GM13977 (cell line): ENCODE data around the gene SHB.

Source experiments
- DNase-seq: peaks from one replicate; pipeline ENCODE4 v3.0.0; 2012; ENCODE audit warnings: low spot score
- in situ Hi-C: fragments of 300-500 bp; cut with MboI; formaldehyde crosslinking; loops from one replicate; pipeline ENCODE4 v1.12.0; 2022; ENCODE audit warnings: low sequenced_read_pairs, low pct_unique_long_range_greater_than_20kb, mixed read lengths, inconsistent platforms; ENCODE audit not compliant: unreplicated experiment
- TF ChIP-seq, protein P1 (sequence below): IDR thresholded peaks from 2 replicates; pipeline ENCODE4 v1.5.1; 2012; ENCODE audit warnings: mild to moderate bottlenecking, control low read depth; ENCODE audit not compliant: insufficient read depth; ENCODE audit errors: extremely low read depth, missing control alignments

The SHB gene

DNA sequence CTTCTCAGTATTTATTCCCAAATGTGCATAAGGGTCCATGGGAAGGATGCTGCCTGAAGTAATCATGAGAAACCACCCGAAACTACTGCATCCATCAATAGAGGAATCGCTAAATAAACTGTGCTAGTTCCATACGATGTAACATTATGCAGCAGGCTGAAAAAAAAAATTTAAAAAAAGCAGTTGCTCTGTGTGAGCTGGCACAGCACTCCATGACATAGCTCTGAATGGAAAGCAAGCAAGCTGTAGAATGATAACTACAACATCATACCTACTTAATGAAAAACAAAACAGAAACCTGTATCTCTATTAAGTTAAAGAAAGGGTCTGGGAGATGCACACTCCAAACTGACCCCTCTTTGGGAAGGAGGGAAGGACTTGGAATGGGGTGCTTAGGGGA lies 49.3 kb downstream of the SHB start:
- in situ Hi-C loops, result no loop called here
- TF ChIP-seq, protein P1, sequence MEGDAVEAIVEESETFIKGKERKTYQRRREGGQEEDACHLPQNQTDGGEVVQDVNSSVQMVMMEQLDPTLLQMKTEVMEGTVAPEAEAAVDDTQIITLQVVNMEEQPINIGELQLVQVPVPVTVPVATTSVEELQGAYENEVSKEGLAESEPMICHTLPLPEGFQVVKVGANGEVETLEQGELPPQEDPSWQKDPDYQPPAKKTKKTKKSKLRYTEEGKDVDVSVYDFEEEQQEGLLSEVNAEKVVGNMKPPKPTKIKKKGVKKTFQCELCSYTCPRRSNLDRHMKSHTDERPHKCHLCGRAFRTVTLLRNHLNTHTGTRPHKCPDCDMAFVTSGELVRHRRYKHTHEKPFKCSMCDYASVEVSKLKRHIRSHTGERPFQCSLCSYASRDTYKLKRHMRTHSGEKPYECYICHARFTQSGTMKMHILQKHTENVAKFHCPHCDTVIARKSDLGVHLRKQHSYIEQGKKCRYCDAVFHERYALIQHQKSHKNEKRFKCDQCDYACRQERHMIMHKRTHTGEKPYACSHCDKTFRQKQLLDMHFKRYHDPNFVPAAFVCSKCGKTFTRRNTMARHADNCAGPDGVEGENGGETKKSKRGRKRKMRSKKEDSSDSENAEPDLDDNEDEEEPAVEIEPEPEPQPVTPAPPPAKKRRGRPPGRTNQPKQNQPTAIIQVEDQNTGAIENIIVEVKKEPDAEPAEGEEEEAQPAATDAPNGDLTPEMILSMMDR, result no peak
- DNase-seq, result no peak

DNA sequence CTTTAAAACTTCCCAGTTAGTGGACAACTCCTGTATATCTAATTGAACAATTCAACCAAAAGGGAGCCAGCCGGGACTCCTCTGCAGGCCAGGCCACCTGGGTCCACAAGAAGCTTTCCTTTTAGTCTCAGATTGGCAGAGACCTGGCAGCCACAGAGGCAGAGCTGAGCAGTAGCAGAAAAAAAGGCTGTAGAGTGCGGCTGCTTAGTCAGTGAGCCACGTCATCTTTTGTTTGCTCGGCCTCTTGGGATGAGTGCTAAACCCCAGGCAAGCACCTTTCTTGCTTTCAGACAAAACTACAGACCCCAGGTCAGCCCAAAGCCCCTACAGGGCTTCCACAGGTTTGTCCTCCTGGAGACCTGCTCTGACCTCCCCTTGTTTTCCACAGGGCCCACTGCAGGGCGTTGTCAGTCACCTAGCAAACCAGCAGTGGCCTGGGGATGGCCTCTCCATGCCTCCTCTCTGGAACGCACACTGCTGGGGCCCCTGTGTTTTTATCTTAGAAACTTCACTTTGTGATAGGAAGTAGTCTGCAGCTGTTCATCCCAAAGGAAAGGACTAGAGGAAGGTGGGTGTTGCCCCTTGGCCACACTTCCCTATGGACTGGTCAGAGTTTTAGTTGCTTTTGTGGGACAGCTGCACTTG lies 49.9 kb downstream of the SHB start:
- no peak for DNase-seq
- TF ChIP-seq, protein P1, result no peak
- in situ Hi-C loops, result no loop called here

DNA sequence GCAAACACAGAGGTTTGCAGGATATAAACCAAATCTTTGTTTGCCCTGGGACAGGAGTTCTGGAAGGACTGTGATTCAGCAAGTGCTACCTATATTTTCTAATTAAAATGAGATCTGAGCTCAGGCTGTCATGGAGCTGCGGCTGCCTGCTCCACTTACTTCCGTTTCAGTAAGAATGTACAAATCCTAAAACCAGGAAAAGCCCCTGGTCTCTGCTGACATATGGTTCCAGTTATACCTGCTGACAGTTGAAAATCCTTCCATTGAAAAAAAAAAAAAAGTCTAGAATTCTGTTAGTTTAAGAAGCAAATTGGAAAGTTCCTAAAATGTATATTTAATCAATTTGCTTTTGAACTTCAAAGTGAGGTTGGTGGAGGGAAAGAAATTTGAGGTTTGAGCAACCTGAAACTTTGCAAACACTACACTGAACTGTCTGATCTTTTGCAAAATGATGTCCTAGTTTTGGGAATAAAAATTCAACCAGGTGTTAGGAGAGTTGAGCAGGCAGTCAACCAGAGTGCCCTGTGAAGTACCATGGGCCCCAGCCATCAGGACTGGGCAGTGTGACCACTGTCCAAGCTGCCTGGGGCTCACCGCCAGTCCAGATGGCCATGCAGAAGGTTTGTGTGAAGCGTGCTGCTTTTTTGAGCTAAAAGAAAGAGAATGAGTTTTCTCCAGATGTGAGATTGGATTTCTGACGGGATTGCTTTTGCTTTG lies 50.6 kb downstream of the SHB start:
- TF ChIP-seq, protein P1, result no peak
- in situ Hi-C loops, result no loop called here
- DNase-seq, result no peak

DNA sequence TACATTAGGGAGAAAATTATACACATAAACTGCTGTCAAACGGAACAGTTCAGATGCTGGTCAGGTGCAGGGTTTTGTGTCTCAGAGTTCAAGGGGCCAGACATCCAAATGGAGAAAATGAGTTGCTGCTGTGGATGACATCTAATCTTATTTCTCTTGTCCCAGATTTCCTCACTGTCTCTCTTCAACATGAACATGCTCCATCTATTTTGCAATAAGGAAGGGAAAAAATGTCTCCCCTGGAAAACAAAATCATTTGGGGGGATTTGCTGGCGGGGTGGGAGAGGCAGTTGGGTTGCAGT lies 51.2 kb downstream of the SHB start:
- no peak for DNase-seq
- TF ChIP-seq, protein P1, result no peak
- in situ Hi-C loops, result no loop called here

DNA sequence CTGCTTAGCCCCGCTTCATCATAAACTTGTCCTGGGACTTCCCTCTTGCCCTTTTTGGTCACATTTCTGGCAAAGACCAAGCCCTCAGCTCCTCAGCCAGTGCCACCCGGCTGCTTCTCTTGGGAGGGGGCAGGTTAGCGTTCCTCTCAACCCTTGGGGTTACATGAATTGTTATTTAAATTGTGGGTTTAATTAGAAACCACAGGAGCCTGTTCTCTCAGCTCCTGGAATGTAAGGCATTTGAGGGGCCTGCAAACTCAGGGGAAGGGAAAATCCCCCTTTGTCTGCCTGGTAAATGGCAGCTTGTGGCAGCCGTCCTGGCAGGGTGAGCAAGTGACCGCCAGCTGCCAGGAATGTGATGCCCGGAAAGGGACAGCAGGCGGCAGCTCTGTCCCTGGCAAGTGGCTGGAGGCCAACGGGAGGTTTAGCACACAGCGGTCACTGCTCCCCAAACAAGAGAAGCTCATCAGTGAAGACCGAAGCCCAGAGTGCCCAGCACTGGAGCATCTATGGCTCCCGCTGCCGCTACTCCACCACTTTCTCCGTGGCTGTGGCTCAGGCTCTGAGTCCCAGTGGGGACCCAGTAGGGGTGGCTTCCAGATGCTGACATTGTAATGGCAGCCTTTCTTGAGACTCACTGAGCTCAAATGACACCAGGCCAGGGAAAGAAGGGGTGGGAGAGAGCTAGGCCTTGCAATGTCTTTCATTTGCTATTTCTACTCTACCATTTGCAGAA lies 51.7 kb downstream of the SHB start:
- in situ Hi-C loops, result no loop called here
- TF ChIP-seq, protein P1, result no peak
- no peak for DNase-seq

DNA sequence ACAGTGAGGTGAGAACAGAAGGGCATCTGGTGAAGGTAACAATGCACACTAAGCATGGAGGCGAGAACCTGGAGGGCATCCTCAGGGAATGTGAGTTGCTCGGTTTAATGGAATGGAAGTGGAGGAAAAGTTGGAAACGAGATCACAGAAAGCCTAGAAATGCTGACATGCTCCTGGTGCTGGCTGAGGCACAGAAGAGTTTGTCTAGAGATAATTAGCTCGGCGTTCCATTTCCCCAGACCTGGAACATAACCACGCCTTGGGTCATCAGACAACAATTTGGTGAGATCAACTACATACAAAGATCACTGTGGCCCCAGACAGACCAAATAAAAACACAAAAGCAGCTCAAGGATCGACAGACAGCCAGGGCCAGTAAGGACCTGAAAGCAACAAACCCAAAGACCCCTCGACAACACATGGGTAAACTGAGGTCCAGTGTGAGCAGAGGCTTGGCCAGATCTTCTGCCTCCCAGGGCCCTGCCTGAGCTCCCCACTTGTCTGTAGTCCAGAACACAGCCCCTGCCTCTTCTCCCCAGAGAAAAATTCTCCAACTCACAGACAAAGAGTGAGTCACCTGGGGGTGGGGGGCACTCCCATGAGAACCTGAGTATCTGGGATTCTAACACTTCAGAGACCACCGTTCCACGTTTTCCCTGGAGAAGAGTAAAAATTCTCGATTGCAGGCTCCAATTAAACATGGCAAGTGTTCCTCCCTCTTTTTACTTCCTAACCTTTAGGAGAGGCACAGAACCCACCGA lies 52.5 kb downstream of the SHB start:
- TF ChIP-seq, protein P1, result no peak
- in situ Hi-C loops, result no loop called here
- DNase-seq, result no peak
